Mesothelial cell of epicardium (in vitro differentiated cells): ENCODE results near the gene PTPRG. TPM values are rescaled to one million over a fixed set of nuclear protein-coding genes. Genes with fewer than 3 reads are reported as not detected.
A peak's percentile ranks its signal among the peaks of the same experiment; 100 is the strongest.

ENCODE experiments used
- DNase-seq, 2 experiments: peaks; one replicate each; pipeline ENCODE4 v3.0.0; 2021; ENCODE audit warnings: low spot score in 2 of 2; ENCODE audit not compliant: unreplicated experiment in 2 of 2
- H3K27ac Mint-ChIP-seq: 2 replicates; pipeline ENCODE4 v1.8.0; 2021; ENCODE audit warnings: mixed read lengths
- H3K27me3 Mint-ChIP-seq: 2 replicates; pipeline ENCODE4 v1.8.0; 2021; ENCODE audit warnings: low read depth, mixed read lengths
- H3K36me3 Mint-ChIP-seq: 2 replicates; pipeline ENCODE4 v1.8.0; 2021; ENCODE audit warnings: mixed read lengths
- H3K4me1 Mint-ChIP-seq: 2 replicates; pipeline ENCODE4 v1.8.0; 2021; ENCODE audit warnings: mixed read lengths
- H3K4me3 Mint-ChIP-seq: 2 replicates; pipeline ENCODE4 v1.8.0; 2021; ENCODE audit warnings: mild to moderate bottlenecking, moderate library complexity, mixed read lengths
- H3K9me3 Mint-ChIP-seq: 2 replicates; pipeline ENCODE4 v1.8.0; 2021; ENCODE audit warnings: mixed read lengths
- CTCF ChIP-seq: fragments of 200-600 bp; sonication (generic); IDR thresholded peaks from one replicate; pipeline ENCODE4 v1.5.0; 2021; ENCODE audit warnings: antibody characterized with exemption; ENCODE audit not compliant: unreplicated experiment
- total RNA-seq: library from RNA; stranded (reverse); gene quantifications from 3 replicates; pipeline ENCODE4 v1.2.1, GENCODE V29; 2021

The PTPRG gene
- total RNA-seq, 1 donor from 2014 or later = 40.4 TPM

- Mint-ChIP-seq H3K4me3 (no peak overlapping the region), H3K4me1 (peaks cover 25% of the 10 kb centered on the region), H3K9me3 (no peaks in the 10 kb centered on the region), H3K27ac (peak overlapping the region; percentile 19), H3K27me3 (no peaks in the 10 kb centered on the region), H3K36me3 (no peaks in the 10 kb centered on the region)
- TF ChIP-seq CTCF = no peak
- no peak for DNase-seq
Observed at GRCh38 chr3:61725851-61726333, 164.5 kb downstream of the PTPRG start.

GRCh38 chr3:61727435-61727834 is 166.1 kb downstream of the PTPRG start:
- no peak for DNase-seq
- H3K4me1 Mint-ChIP-seq = peaks cover 27% of the 10 kb centered on the region
- no peak overlapping the region for H3K27ac Mint-ChIP-seq
- H3K4me3 Mint-ChIP-seq = no peak overlapping the region
- H3K36me3 Mint-ChIP-seq = no peaks in the 10 kb centered on the region
- no peaks in the 10 kb centered on the region for H3K27me3 Mint-ChIP-seq
- H3K9me3 Mint-ChIP-seq = no peaks in the 10 kb centered on the region
- no peak for TF ChIP-seq CTCF

GRCh38 chr3:61729038-61729634 is 167.8 kb downstream of the PTPRG start:
- no peak overlapping the region for H3K4me3 Mint-ChIP-seq
- H3K36me3 Mint-ChIP-seq = no peaks in the 10 kb centered on the region
- H3K27me3 Mint-ChIP-seq = no peaks in the 10 kb centered on the region
- no peak for TF ChIP-seq CTCF
- no peak for DNase-seq
- no peak overlapping the region for H3K27ac Mint-ChIP-seq
- H3K4me1 Mint-ChIP-seq = peaks cover 29% of the 10 kb centered on the region
- no peaks in the 10 kb centered on the region for H3K9me3 Mint-ChIP-seq

GRCh38 chr3:61730056-61730455 is 168.7 kb downstream of the PTPRG start:
- H3K27ac Mint-ChIP-seq = no peak overlapping the region
- no peak for TF ChIP-seq CTCF
- H3K36me3 Mint-ChIP-seq = no peaks in the 10 kb centered on the region
- H3K9me3 Mint-ChIP-seq = no peaks in the 10 kb centered on the region
- H3K27me3 Mint-ChIP-seq = no peaks in the 10 kb centered on the region
- no peak for DNase-seq
- no peak overlapping the region for H3K4me3 Mint-ChIP-seq
- peaks cover 34% of the 10 kb centered on the region for H3K4me1 Mint-ChIP-seq

- H3K27ac Mint-ChIP-seq = peak overlapping the region; percentile 74
- peaks cover 35% of the 10 kb centered on the region for H3K4me1 Mint-ChIP-seq
- no peaks in the 10 kb centered on the region for H3K36me3 Mint-ChIP-seq
- TF ChIP-seq CTCF = no peak
- no peaks in the 10 kb centered on the region for H3K27me3 Mint-ChIP-seq
- H3K4me3 Mint-ChIP-seq = no peak overlapping the region
- DNase-seq = no peak
- no peaks in the 10 kb centered on the region for H3K9me3 Mint-ChIP-seq
Observed at GRCh38 chr3:61730577-61731231, 169.3 kb downstream of the PTPRG start.
